Measurements from ENCODE around the gene TMEM235.

- TF ChIP-seq, protein P1, sequence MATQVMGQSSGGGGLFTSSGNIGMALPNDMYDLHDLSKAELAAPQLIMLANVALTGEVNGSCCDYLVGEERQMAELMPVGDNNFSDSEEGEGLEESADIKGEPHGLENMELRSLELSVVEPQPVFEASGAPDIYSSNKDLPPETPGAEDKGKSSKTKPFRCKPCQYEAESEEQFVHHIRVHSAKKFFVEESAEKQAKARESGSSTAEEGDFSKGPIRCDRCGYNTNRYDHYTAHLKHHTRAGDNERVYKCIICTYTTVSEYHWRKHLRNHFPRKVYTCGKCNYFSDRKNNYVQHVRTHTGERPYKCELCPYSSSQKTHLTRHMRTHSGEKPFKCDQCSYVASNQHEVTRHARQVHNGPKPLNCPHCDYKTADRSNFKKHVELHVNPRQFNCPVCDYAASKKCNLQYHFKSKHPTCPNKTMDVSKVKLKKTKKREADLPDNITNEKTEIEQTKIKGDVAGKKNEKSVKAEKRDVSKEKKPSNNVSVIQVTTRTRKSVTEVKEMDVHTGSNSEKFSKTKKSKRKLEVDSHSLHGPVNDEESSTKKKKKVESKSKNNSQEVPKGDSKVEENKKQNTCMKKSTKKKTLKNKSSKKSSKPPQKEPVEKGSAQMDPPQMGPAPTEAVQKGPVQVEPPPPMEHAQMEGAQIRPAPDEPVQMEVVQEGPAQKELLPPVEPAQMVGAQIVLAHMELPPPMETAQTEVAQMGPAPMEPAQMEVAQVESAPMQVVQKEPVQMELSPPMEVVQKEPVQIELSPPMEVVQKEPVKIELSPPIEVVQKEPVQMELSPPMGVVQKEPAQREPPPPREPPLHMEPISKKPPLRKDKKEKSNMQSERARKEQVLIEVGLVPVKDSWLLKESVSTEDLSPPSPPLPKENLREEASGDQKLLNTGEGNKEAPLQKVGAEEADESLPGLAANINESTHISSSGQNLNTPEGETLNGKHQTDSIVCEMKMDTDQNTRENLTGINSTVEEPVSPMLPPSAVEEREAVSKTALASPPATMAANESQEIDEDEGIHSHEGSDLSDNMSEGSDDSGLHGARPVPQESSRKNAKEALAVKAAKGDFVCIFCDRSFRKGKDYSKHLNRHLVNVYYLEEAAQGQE (IDR thresholded peaks at IDR 0.05; ENCODE audit: insufficient read depth in 1 of 2, low read depth in 2 of 2, low read length in 2 of 2), result no peak
- TF ChIP-seq TAF1 (IDR thresholded peaks at IDR 0.05; ENCODE audit: borderline replicate concordance, insufficient read depth, low read length) (no peak), POLR2AphosphoS5 (IDR thresholded peaks at IDR 0.05; ENCODE audit: low read depth, low read length) (no peak), SIN3A (IDR thresholded peaks at IDR 0.05; ENCODE audit: borderline replicate concordance, insufficient read depth, low read length) (no peak)
Measured at GRCh38 chr17:78249074-78249817, 17.8 kb downstream of the TMEM235 start.
